DMS114 treated with DMSO at 0.1 percent for 48 hours (cell line): ENCODE results near the gene SLC35C1.
"Not testable (repeated sequence)": the region's sequence is repeated elsewhere in the genome, so short reads cannot be mapped to it uniquely, and the experiment has no call there.

Source experiments
- DNase-seq: peaks from one replicate; lab custom pipeline; 2025; ENCODE audit not compliant: unreplicated experiment; lab: John Stamatoyannopoulos, UW

Gene SLC35C1

GRCh38 chr11:45786272-45786671 is 18.7 kb upstream of the SLC35C1 start:
- DNase-seq: no peak

- DNase-seq: no peak
These were observed 16.1 kb upstream of the SLC35C1 start for GRCh38 chr11:45788887-45789286.

- no peak for DNase-seq
These were observed 13.4 kb upstream of the SLC35C1 start for GRCh38 chr11:45791524-45791923.

- DNase-seq: no peak
These were observed 10.8 kb upstream of the SLC35C1 start for GRCh38 chr11:45794169-45794568.

GRCh38 chr11:45795379-45795778 is 9.6 kb upstream of the SLC35C1 start:
- DNase-seq: no peak

GRCh38 chr11:45796461-45796861 is 8.5 kb upstream of the SLC35C1 start:
- DNase-seq: no peak

- peak; percentile 95 for DNase-seq
These were observed 6.0 kb upstream of the SLC35C1 start for GRCh38 chr11:45798793-45799441.

- no peak for DNase-seq
These were observed 5.4 kb upstream of the SLC35C1 start for GRCh38 chr11:45799562-45799961.

GRCh38 chr11:45800261-45800660 is 4.7 kb upstream of the SLC35C1 start:
- no peak for DNase-seq

GRCh38 chr11:45801723-45802315 is 3.1 kb upstream of the SLC35C1 start:
- DNase-seq: peak; percentile 9

GRCh38 chr11:45802531-45803317 is 2.2 kb upstream of the SLC35C1 start:
- DNase-seq: no peak

GRCh38 chr11:45803971-45804760 is 783 bp upstream of the SLC35C1 start:
- DNase-seq: no peak

GRCh38 chr11:45805305-45806071 is 539 bp downstream of the SLC35C1 start:
- no peak for DNase-seq

GRCh38 chr11:45806072-45806933 is 1.4 kb downstream of the SLC35C1 start:
- DNase-seq: no peak

GRCh38 chr11:45806937-45807791 is 2.2 kb downstream of the SLC35C1 start:
- no peak for DNase-seq

GRCh38 chr11:45807792-45808238 is 2.9 kb downstream of the SLC35C1 start:
- no peak for DNase-seq

GRCh38 chr11:45808427-45808826 is 3.5 kb downstream of the SLC35C1 start:
- DNase-seq: not testable (repeated sequence)
